Liver (tissue), 9 donors: ENCODE results near the gene ZNF304. TPM values are rescaled to one million over a fixed set of nuclear protein-coding genes. Genes with fewer than 3 reads are reported as not detected.

ENCODE experiments used
- DNase-seq: peaks from one replicate; pipeline ENCODE4 v3.0.0-alpha.2; 2017; ENCODE audit warnings: low spot score
- H3K27ac ChIP-seq, 2 donors: one replicate each; pipeline ENCODE4 v1.7.0; 2013; ENCODE audit warnings: inconsistent platforms in 2 of 2, low read length in 2 of 2, control low read depth in 1 of 2, low read depth in 1 of 2, mild to moderate bottlenecking in 1 of 2
- H3K27me3 ChIP-seq, 4 donors: one replicate each; pipeline versions ENCODE4 v1.6.1 to v1.7.0; 2013; ENCODE audit warnings: low read length in 3 of 4, inconsistent platforms in 1 of 4, mild to moderate bottlenecking in 1 of 4, moderate library complexity in 1 of 4; ENCODE audit not compliant: control insufficient read depth in 4 of 4, insufficient read depth in 4 of 4
- H3K36me3 ChIP-seq, 4 donors: one replicate each; pipeline versions ENCODE4 v1.6.1 to v1.7.0; 2013; ENCODE audit warnings: low read length in 3 of 4, mild to moderate bottlenecking in 3 of 4, low read depth in 1 of 4, moderate library complexity in 1 of 4; ENCODE audit not compliant: control insufficient read depth in 4 of 4, insufficient read depth in 3 of 4
- H3K4me1 ChIP-seq, 4 donors: one replicate each; pipeline versions ENCODE4 v1.6.1 to v1.7.0; 2013; ENCODE audit warnings: low read length in 3 of 4, mild to moderate bottlenecking in 3 of 4, moderate library complexity in 1 of 4; ENCODE audit not compliant: control insufficient read depth in 4 of 4, insufficient read depth in 4 of 4
- H3K4me3 ChIP-seq, 3 donors: one replicate each; pipeline versions ENCODE4 v1.6.1 to v1.7.0; 2013; ENCODE audit warnings: low read length in 3 of 3, control low read depth in 1 of 3, low read depth in 1 of 3, mild to moderate bottlenecking in 1 of 3
- H3K9ac ChIP-seq, 2 donors: one replicate each; pipeline ENCODE4 v1.7.0; 2013; ENCODE audit warnings: low read length in 2 of 2, mild to moderate bottlenecking in 2 of 2, moderate library complexity in 2 of 2, control low read depth in 1 of 2, low read depth in 1 of 2
- H3K9me3 ChIP-seq, 4 donors: one replicate each; pipeline versions ENCODE4 v1.6.1 to v1.7.0; 2013; ENCODE audit warnings: low read length in 3 of 4; ENCODE audit not compliant: control insufficient read depth in 4 of 4
- ATF3 ChIP-seq: IDR thresholded peaks from 2 replicates; pipeline ENCODE4 v1.6.1; 2016; ENCODE audit warnings: antibody characterized with exemption
- CTCF ChIP-seq: fragments of 150-350 bp; IDR thresholded peaks from 2 replicates; pipeline ENCODE4 v1.5.1; 2017; ENCODE audit warnings: improper control_type of control experiment, low read depth, low read length; ENCODE audit not compliant: missing input control
- EGR1 ChIP-seq, 2 donors: IDR thresholded peaks; 2 replicates each; pipeline ENCODE4 v1.6.1; 2016 to 2018; ENCODE audit warnings: antibody characterized with exemption in 2 of 2, low read depth in 2 of 2
- FOXA1 ChIP-seq: IDR thresholded peaks from 2 replicates; pipeline ENCODE4 v1.6.1; 2016; ENCODE audit warnings: antibody characterized with exemption
- FOXA2 ChIP-seq: IDR thresholded peaks from 2 replicates; pipeline ENCODE4 v1.6.1; 2016; ENCODE audit warnings: antibody characterized with exemption
- GABPA ChIP-seq, 2 donors: IDR thresholded peaks in 1 of 2; conservative IDR thresholded peaks in 1 of 2; 2 replicates each; pipeline ENCODE4 v1.6.1; 2016; ENCODE audit warnings: antibody characterized with exemption in 2 of 2, mild to moderate bottlenecking in 1 of 2, moderate library complexity in 1 of 2
- HNF4A ChIP-seq, 2 donors: conservative IDR thresholded peaks; 2 replicates each; pipeline ENCODE4 v1.6.1; 2016; ENCODE audit warnings: antibody characterized with exemption in 2 of 2, mild to moderate bottlenecking in 2 of 2
- HNF4G ChIP-seq: IDR thresholded peaks from 2 replicates; pipeline ENCODE4 v1.6.1; 2016; ENCODE audit warnings: antibody characterized with exemption
- JUND ChIP-seq, 2 donors: IDR thresholded peaks; 2 replicates each; pipeline ENCODE4 v1.6.1; 2016; ENCODE audit warnings: antibody characterized with exemption in 2 of 2
- MAX ChIP-seq: IDR thresholded peaks from 2 replicates; pipeline ENCODE4 v1.6.1; 2016; ENCODE audit warnings: antibody characterized with exemption
- NR2F2 ChIP-seq: IDR thresholded peaks from 2 replicates; pipeline ENCODE4 v1.6.1; 2016; ENCODE audit warnings: antibody characterized with exemption
- RAD21 ChIP-seq, 2 donors: IDR thresholded peaks; 2 replicates each; pipeline ENCODE4 v1.6.1; 2016; ENCODE audit warnings: antibody characterized with exemption in 2 of 2, mild to moderate bottlenecking in 2 of 2
- REST ChIP-seq: IDR thresholded peaks from 2 replicates; pipeline ENCODE4 v1.6.1; 2016; ENCODE audit warnings: antibody characterized with exemption, mild to moderate bottlenecking
- RXRA ChIP-seq, 2 donors: IDR thresholded peaks; 2 replicates each; pipeline ENCODE4 v1.6.1; 2017 to 2018; ENCODE audit warnings: antibody characterized with exemption in 2 of 2, mild to moderate bottlenecking in 1 of 2
- SP1 ChIP-seq: IDR thresholded peaks from 2 replicates; pipeline ENCODE4 v1.6.1; 2018; ENCODE audit warnings: antibody characterized with exemption, mild to moderate bottlenecking
- TAF1 ChIP-seq: conservative IDR thresholded peaks from 2 replicates; pipeline ENCODE4 v1.6.1; 2016; ENCODE audit warnings: antibody characterized with exemption, mild to moderate bottlenecking
- YY1 ChIP-seq: IDR thresholded peaks from 2 replicates; pipeline ENCODE4 v1.6.1; 2016; ENCODE audit warnings: antibody characterized with exemption, mild to moderate bottlenecking
- ZBTB33 ChIP-seq: IDR thresholded peaks from 2 replicates; pipeline ENCODE4 v1.6.1; 2016; ENCODE audit warnings: antibody characterized with exemption
- WGBS: extraction: QIAGEN DNeasy Blood & Tissue Kit; methylation state at CpG from one replicate; pipeline ENCODE4 v1.1.7; 2013; 5-methylcytosine and 5-hydroxymethylcytosine counted together
- polyA plus RNA-seq, 2 donors: library from polyadenylated mRNA; stranded (reverse) in 1 of 2; unstranded in 1 of 2; fragments of 200-250 nt in 1 of 2; fragments of >200 nt in 1 of 2; fragmentation: Nextera tagmentation in 1 of 2; extraction: Ambion mirVana in 1 of 2; gene quantifications; one replicate each; pipeline versions ENCODE4 v1.2.1 to v1.2.3, GENCODE V29; 2013 to 2015
- total RNA-seq, 2 donors: library from RNA; depleted of rRNA; stranded (reverse); fragments of >200 nt; gene quantifications; one replicate each; pipeline ENCODE4 v1.2.3, GENCODE V29; 2014
- donor health status: healthy.
- donor health status: healthy.
- donor health status: healthy.
- donor health status: healthy.
- donor health status: healthy.

Gene ZNF304
- total and polyA plus RNA-seq, 4 donors = 0.90 to 5.6 (median 2.3) TPM

- no peak for TF ChIP-seq GABPA (IDR thresholded peaks at IDR 0.05 in 1 of 2, conservative IDR thresholded peaks at IDR 0.05 in 1 of 2)
- no peak for TF ChIP-seq TAF1
- peaks cover 18 to 26% (median 23%) of the 10 kb centered on the region in 4 donors for H3K9me3 ChIP-seq
- H3K4me1 ChIP-seq = peaks cover 0 to 11% (median 8%) of the 10 kb centered on the region in 4 donors
- no peak for DNase-seq
- no peak overlapping the region for H3K9ac ChIP-seq
- WGBS = 71% methylated on average over 2 of the region's 2 CpGs
- no peaks in the 10 kb centered on the region for H3K27me3 ChIP-seq
- H3K36me3 ChIP-seq = peaks cover 2 to 12% (median 9%) of the 10 kb centered on the region in 4 donors
- peak overlapping the region in 2 of 3 donors; percentile 88 to 93 for H3K4me3 ChIP-seq
- H3K27ac ChIP-seq = peak overlapping the region; percentile 86 to 93
Measured at GRCh38 chr19:57362419-57362818, 11.3 kb downstream of the ZNF304 start.

GRCh38 chr19:57362997-57363687 is 12.1 kb downstream of the ZNF304 start, which contains the start of the genes TRAPPC2B and ZNF547:
TRAPPC2B (plus strand) TSS chr19:57363551; CDS start chr19:57364834, 1,283 bp downstream.
ZNF547 (plus strand) TSS chr19:57363551; CDS start chr19:57368556, 5,005 bp downstream.
- TF ChIP-seq MAX (peak; percentile 97), EGR1 (IDR thresholded peaks at IDR 0.05; ENCODE audit: low read depth in 2 of 2) (peak in 1 of 2 donors; percentile 86), JUND (IDR thresholded peaks at IDR 0.05) (peak in 1 of 2 donors; percentile 52), GABPA (IDR thresholded peaks at IDR 0.05 in 1 of 2, conservative IDR thresholded peaks at IDR 0.05 in 1 of 2) (peak; percentile 95 to 99), YY1 (peak; percentile 91), NR2F2 (peak; percentile 42), HNF4A (conservative IDR thresholded peaks at IDR 0.05) (peak in 1 of 2 donors; percentile 17), ZBTB33 (peak; percentile 97), RAD21 (IDR thresholded peaks at IDR 0.05) (peak; percentile 9 to 28), RXRA (IDR thresholded peaks at IDR 0.05) (peak; percentile 33 to 43), HNF4G (no peak), TAF1 (peak; percentile 50), CTCF (no peak), SP1 (peak; percentile 68), FOXA2 (no peak), ATF3 (no peak), FOXA1 (no peak), REST (no peak)
- DNase-seq = peak; percentile 99
- H3K4me1 ChIP-seq = peaks cover 0 to 11% (median 8%) of the 10 kb centered on the region in 4 donors
- no peaks in the 10 kb centered on the region for H3K27me3 ChIP-seq
- peak within 1 kb of the TSS; percentile 88 to 96 (median 89) for H3K4me3 ChIP-seq
- H3K9ac ChIP-seq = peak within 1 kb of the TSS in 1 of 2 donors; percentile 64
- H3K27ac ChIP-seq = peak within 1 kb of the TSS; percentile 86 to 93
- H3K36me3 ChIP-seq = peaks cover 2 to 7% (median 3%) of the 10 kb centered on the region in 4 donors
- peaks cover 15 to 23% (median 20%) of the 10 kb centered on the region in 4 donors for H3K9me3 ChIP-seq
- 1% methylated on average over 47 of the region's 47 CpGs for WGBS
